H1 (cell line): ENCODE data around the gene CTAGE1. TPM values are rescaled to one million over a fixed set of nuclear protein-coding genes. Genes with fewer than 3 reads are reported as not detected.

Source experiments
- BRCA1 ChIP-seq: IDR thresholded peaks from 2 replicates; pipeline ENCODE4 v1.6.1; 2012; ENCODE audit warnings: low read depth, low read length, improper control_type of control experiment
- CHD2 ChIP-seq: IDR thresholded peaks from 2 replicates; pipeline ENCODE4 v1.6.1; 2012; ENCODE audit warnings: low read length, improper control_type of control experiment
- GTF2F1 ChIP-seq: IDR thresholded peaks from 2 replicates; pipeline ENCODE4 v1.6.1; 2012; ENCODE audit warnings: low read depth, low read length, improper control_type of control experiment, borderline replicate concordance
- HDAC6 ChIP-seq: IDR thresholded peaks from one replicate; pipeline ENCODE4 v1.7.1; 2012; ENCODE audit warnings: low read depth, mild to moderate bottlenecking, inconsistent platforms, low read length, moderate library complexity
- PHF8 ChIP-seq: fragments of 200-600 bp; sonication (generic); conservative IDR thresholded peaks from 2 replicates; pipeline ENCODE4 v1.7.1; 2012; ENCODE audit warnings: low read depth, mild to moderate bottlenecking, inconsistent platforms, low read length, moderate library complexity
- polyA plus RNA-seq, 7 experiments: library from polyadenylated mRNA; depleted of rRNA in 3 of 7; stranded (reverse) in 5 of 7; unstranded in 2 of 7; fragments of >200 nt in 5 of 7; fragments of 200-250 nt in 2 of 7; gene quantifications; 1 replicate in 5 of 7; 2 replicates in 1 of 7; 4 replicates in 1 of 7; pipeline versions ENCODE4 v1.2.1 to v1.2.3, GENCODE V29; 2011 to 2013; ENCODE audit warnings: missing spikeins in 2 of 7, mixed read lengths in 2 of 7
- total RNA-seq: library from RNA; stranded (reverse); fragmentation: NEBNext Ultra II Directional; extraction: Animal tissue kit (Norgen Biotek cat#: 25700); gene quantifications from 2 replicates; pipeline ENCODE4 v1.2.1, GENCODE V29; 2021

The CTAGE1 gene
- total and polyA plus RNA-seq, 2 of the 8 experiments (the other 6 are each of a cell fraction or from before 2014, with no cell fraction given), result not detected

- TF ChIP-seq BRCA1 (no peak), PHF8 (no peak), GTF2F1 (no peak), CHD2 (no peak), HDAC6 (no peak)
- TF ChIP-seq, all 59 proteins: peak for 0
Measured at GRCh38 chr18:22428672-22429071, 11.0 kb upstream of the CTAGE1 start (continued).
